NCI-H446 (cell line): ENCODE measurements around the gene TMTC4.
"Not testable (repeated sequence)": the region's sequence is repeated elsewhere in the genome, so short reads cannot be mapped to it uniquely, and the experiment has no call there.

ENCODE experiments used
- DNase-seq, 2 experiments: peaks; one replicate each; lab custom pipeline; 2025; lab: John Stamatoyannopoulos, UW

The TMTC4 gene

GRCh38 chr13:100625447-100625846, 49.1 kb downstream of the TMTC4 start:
- DNase-seq = no peak

- no peak for DNase-seq
Observed at GRCh38 chr13:100620792-100621191, 53.8 kb downstream of the TMTC4 start.

- no peak for DNase-seq
Observed at GRCh38 chr13:100619940-100620339, 54.7 kb downstream of the TMTC4 start.

- not testable (repeated sequence) for DNase-seq
Observed at GRCh38 chr13:100618897-100619296, 55.7 kb downstream of the TMTC4 start.

GRCh38 chr13:100613031-100613430, 61.6 kb downstream of the TMTC4 start:
- no peak for DNase-seq

GRCh38 chr13:100611678-100612492, 62.7 kb downstream of the TMTC4 start:
- peak; percentile 31 to 60 for DNase-seq

GRCh38 chr13:100610391-100611347, 63.9 kb downstream of the TMTC4 start:
- peak; percentile 6 to 63 for DNase-seq

- no peak for DNase-seq
Observed at GRCh38 chr13:100608906-100609305, 65.7 kb downstream of the TMTC4 start.

- DNase-seq = peak in 1 of 2 experiments; percentile 3
Observed at GRCh38 chr13:100608489-100608888, 66.1 kb downstream of the TMTC4 start.

- no peak for DNase-seq
Observed at GRCh38 chr13:100604918-100605710, 69.5 kb downstream of the TMTC4 start.

GRCh38 chr13:100602493-100603111, 72.0 kb downstream of the TMTC4 start:
- DNase-seq = no peak

- no peak for DNase-seq
Observed at GRCh38 chr13:100601716-100602115, 72.9 kb downstream of the TMTC4 start.

GRCh38 chr13:100600915-100601314, 73.7 kb downstream of the TMTC4 start:
- DNase-seq = no peak

- DNase-seq = no peak
Observed at GRCh38 chr13:100600461-100600860, 74.1 kb downstream of the TMTC4 start.

GRCh38 chr13:100597253-100597652, 77.3 kb downstream of the TMTC4 start:
- peak in 1 of 2 experiments; percentile 60 for DNase-seq

GRCh38 chr13:100596516-100596915, 78.1 kb downstream of the TMTC4 start:
- DNase-seq = peak in 1 of 2 experiments; percentile 48

- no peak for DNase-seq
Observed at GRCh38 chr13:100594731-100595130, 79.9 kb downstream of the TMTC4 start.

GRCh38 chr13:100594255-100594654, 80.3 kb downstream of the TMTC4 start:
- DNase-seq = no peak

GRCh38 chr13:100589178-100589725, 85.3 kb downstream of the TMTC4 start:
- no peak for DNase-seq

GRCh38 chr13:100588331-100589177, 86.0 kb downstream of the TMTC4 start, which contains the start of gene GGACT:
TSS of gene GGACT (minus strand) at chr13:100588789. CDS start at chr13:100532591, 56,198 bp downstream.
- DNase-seq = no peak
